ENCODE data around the gene LASP1NB.

LASP1NB gene

GRCh38 chr17:38883592-38884526 is 41.6 kb upstream of the LASP1NB start:
- no peaks in the 10 kb centered on the region for H4K20me1 ChIP-seq (replicated peaks; ENCODE audit: control insufficient read depth, extremely low read depth, insufficient read depth, low read length)

More at GRCh38 chr17:38883592-38884526, 41.6 kb upstream of the LASP1NB start:
- Histone ChIP-seq H3K36me3 (ENCODE audit: control insufficient read depth in 2 of 2, extremely low read depth in 1 of 2, insufficient read depth in 2 of 2, low read length in 2 of 2) (peaks cover 8 to 33% of the 10 kb centered on the region in 2 experiments), H3K27ac (ENCODE audit: insufficient read depth, low read depth, low read length) (no peak overlapping the region), H3K4me1 (ENCODE audit: control insufficient read depth, extremely low read depth, insufficient read depth, low read length) (peaks cover 30% of the 10 kb centered on the region), H3K4me3 (replicated peaks in 1 of 3; ENCODE audit: insufficient read depth in 1 of 3, low read depth in 1 of 3, low read length in 3 of 3) (no peak overlapping the region), H3K9me3 (replicated peaks; ENCODE audit: control insufficient read depth, insufficient read depth, low read length) (no peaks in the 10 kb centered on the region), H3K9ac (replicated peaks; ENCODE audit: extremely low read depth, insufficient read depth, low read length) (no peak overlapping the region), H3K4me2 (ENCODE audit: insufficient read depth, low read length) (no peak overlapping the region), H3K9me1 (replicated peaks; ENCODE audit: control insufficient read depth, extremely low read depth, insufficient read depth, low read length) (no peaks in the 10 kb centered on the region), H3K79me2 (ENCODE audit: control insufficient read depth, insufficient read depth, low read length) (peaks cover 79% of the 10 kb centered on the region), H2AFZ (ENCODE audit: low read depth, low read length) (no peak overlapping the region), H3K27me3 (ENCODE audit: control insufficient read depth in 2 of 2, insufficient read depth in 2 of 2, low read length in 2 of 2) (no peaks in the 10 kb centered on the region)
- DNase-seq (ENCODE audit: low read depth, low spot score) (no peak), FAIRE-seq (peak; percentile 8)
- BruUV-seq (replicated peaks) = no TSS peak
- ChIA-PET POLR2A (no interaction called here), CTCF (interaction anchor here (0.7 kb wide), 1 partner anchor 12 kb away, joined by 4 read pairs; no protein-coding TSS in a partner anchor)
- intact Hi-C loops (cut with micrococcal nuclease) = no loop called here
- TF ChIP-seq FOS (IDR thresholded peaks at IDR 0.05; ENCODE audit: borderline replicate concordance, insufficient read depth, low read length) = no peak
- TF ChIP-seq POLR2AphosphoS5 (IDR thresholded peaks at IDR 0.05; ENCODE audit: insufficient read depth, low read depth, low read length) = no peak
- no peak for TF ChIP-seq MYC (IDR thresholded peaks at IDR 0.05; ENCODE audit: low read depth, low read length)
- no peak for TF ChIP-seq EZH2 (IDR thresholded peaks at IDR 0.05; ENCODE audit: borderline replicate concordance, low read depth, low read length, severe bottlenecking)
- TF ChIP-seq JUN (IDR thresholded peaks at IDR 0.05; ENCODE audit: borderline replicate concordance, insufficient read depth, insufficient read length, low read depth) = no peak
- no peak for TF ChIP-seq CTCF (IDR thresholded peaks at IDR 0.05; ENCODE audit: extremely low read depth in 1 of 2, insufficient read depth in 1 of 2, low read depth in 1 of 2, low read length in 2 of 2)
- TF ChIP-seq GATA2 (IDR thresholded peaks at IDR 0.05; ENCODE audit: insufficient read depth, insufficient read length, low read depth, low read length) = no peak
- dilution Hi-C loops (cut with MboI; ENCODE audit: extremely low pct_ligation_motif_present, low sequenced_read_pairs) = no loop called here

Data from endothelial cell of umbilical vein (primary cell).